GM21526 (cell line): ENCODE measurements around the gene SETX.
"Not testable (repeated sequence)": the region's sequence is repeated elsewhere in the genome, so short reads cannot be mapped to it uniquely, and the experiment has no call there.

Source experiments
- ATAC-seq: cut with Tn5 transposase; IDR thresholded peaks from one replicate; pipeline ENCODE4 v1.9.1; 2021; ENCODE audit warnings: moderate library complexity; ENCODE audit not compliant: unreplicated experiment, low FRiP score

SETX gene, protein sequence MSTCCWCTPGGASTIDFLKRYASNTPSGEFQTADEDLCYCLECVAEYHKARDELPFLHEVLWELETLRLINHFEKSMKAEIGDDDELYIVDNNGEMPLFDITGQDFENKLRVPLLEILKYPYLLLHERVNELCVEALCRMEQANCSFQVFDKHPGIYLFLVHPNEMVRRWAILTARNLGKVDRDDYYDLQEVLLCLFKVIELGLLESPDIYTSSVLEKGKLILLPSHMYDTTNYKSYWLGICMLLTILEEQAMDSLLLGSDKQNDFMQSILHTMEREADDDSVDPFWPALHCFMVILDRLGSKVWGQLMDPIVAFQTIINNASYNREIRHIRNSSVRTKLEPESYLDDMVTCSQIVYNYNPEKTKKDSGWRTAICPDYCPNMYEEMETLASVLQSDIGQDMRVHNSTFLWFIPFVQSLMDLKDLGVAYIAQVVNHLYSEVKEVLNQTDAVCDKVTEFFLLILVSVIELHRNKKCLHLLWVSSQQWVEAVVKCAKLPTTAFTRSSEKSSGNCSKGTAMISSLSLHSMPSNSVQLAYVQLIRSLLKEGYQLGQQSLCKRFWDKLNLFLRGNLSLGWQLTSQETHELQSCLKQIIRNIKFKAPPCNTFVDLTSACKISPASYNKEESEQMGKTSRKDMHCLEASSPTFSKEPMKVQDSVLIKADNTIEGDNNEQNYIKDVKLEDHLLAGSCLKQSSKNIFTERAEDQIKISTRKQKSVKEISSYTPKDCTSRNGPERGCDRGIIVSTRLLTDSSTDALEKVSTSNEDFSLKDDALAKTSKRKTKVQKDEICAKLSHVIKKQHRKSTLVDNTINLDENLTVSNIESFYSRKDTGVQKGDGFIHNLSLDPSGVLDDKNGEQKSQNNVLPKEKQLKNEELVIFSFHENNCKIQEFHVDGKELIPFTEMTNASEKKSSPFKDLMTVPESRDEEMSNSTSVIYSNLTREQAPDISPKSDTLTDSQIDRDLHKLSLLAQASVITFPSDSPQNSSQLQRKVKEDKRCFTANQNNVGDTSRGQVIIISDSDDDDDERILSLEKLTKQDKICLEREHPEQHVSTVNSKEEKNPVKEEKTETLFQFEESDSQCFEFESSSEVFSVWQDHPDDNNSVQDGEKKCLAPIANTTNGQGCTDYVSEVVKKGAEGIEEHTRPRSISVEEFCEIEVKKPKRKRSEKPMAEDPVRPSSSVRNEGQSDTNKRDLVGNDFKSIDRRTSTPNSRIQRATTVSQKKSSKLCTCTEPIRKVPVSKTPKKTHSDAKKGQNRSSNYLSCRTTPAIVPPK (N-terminal part only)

GRCh38 chr9:132354637-132355355, at the start of gene SETX:
TSS of gene SETX (minus strand) at chr9:132354986. CDS start at chr9:132349428, 5,558 bp downstream.
- ATAC-seq = peak; percentile 76

DNA sequence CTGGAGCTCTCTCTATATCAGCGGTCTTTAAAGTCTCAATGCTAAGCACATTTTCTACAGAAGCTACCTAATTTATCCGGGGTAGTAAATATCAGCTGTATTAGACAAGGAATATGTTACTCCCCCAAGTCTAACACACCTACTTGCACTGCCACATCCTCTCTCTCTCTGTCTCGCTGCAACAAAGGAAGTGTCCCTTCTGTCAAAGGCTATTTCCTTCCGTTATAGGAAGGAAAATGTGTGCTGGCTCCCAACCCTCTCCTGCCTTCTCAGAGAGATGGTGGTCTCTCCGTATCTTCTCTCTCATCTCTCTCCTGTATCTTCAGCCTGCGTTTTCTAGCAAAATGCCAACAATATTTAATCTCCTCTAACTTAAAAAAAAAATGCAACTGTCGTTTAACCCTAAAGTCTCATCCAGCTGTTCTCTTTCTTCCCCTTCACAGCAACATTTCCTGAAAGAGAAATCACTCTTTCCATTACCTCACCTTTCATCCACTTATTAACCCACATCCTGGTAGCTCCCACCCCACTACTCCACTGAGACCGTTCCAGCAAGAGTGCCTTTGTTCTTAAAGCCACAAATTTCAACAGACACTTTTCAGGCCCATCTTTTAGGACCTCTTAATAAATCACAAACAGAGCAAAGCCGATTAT, 49.6 kb upstream of the SETX start:
- no peak for ATAC-seq

GRCh38 chr9:132401824-132402223, 47.0 kb upstream of the SETX start:
- no peak for ATAC-seq

DNA sequence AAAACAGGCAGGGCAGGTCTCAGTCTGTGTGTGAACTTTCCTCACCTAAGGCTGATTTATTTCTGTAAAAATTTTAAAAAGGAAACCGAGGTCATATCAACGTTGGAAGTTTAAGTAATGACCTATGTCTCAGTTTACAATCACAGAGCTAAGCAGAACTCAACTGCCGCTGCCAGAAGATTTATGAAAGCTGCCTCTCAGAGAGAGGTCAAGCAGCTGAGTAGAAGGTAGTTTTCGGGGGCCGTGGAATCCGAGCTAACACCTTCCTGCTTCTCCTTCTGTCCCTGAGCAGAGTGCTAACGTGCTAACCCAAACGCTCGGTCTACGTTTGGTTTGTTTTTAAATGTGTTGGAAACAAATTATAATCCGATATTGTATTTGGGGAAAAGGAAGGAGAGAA, 40.8 kb upstream of the SETX start:
- no peak for ATAC-seq

DNA sequence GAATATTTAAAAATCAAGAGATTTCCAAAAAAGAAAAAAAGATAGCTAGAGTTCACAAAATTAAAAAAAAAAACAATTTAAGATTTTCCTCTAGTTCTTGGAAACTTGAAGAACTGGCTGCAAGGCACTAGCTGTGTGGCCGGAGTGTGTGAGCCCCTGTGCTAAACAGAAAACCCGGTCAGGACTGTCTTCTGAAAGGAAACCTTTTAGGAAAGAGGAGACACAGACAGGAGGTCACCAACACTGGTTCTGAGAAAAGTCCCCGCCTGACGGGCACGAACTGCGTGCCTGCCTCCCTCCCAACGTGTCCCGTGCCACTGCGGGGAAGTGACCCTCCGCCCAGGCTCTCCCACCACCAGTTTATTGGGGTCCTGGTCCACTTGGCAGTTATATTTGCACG, 36.7 kb upstream of the SETX start:
- no peak for ATAC-seq

DNA sequence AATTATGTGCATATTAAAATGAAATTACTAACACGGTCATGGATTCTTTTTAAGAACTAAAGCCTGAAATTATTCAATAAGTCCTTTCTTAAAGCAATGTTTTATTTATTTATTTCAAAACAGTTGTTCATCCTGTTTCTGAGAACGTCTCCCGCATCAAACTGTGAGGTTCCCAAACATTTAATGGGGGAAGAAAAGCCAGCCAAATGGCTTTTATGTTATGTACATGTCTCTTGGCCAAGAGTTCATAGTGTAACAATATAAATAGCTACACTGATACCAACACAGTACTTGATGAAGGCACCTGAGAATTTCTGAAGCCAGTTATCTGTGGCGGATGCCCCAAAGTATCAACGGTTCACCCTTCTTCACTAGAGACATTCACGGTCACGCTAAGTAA, 36.2 kb upstream of the SETX start:
- ATAC-seq = no peak

DNA sequence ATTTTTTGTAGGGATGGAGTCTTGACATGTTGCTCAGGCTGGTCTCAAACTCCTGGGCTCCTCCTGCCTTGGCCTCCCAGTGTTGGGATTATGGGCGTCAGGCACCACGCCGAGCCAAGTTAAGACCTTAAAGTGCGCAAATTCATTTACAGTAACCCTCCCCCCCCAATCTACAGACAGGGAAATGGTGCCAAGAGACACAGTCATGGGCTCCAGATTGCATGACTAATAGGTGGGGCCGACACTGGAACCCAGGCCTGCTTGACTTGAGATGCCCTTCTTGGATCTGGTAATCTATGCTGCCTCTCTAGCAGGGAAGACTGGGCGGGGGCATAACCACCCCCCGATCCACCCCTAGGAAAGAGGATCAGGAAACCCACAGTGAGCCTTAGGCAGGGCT, 32.3 kb upstream of the SETX start:
- ATAC-seq = no peak

GRCh38 chr9:132384376-132384775, 29.6 kb upstream of the SETX start:
- ATAC-seq = no peak

GRCh38 chr9:132383462-132383883, 28.7 kb upstream of the SETX start:
- ATAC-seq = no peak

- peak; percentile 66 for ATAC-seq
Measured at GRCh38 chr9:132381966-132382541, 27.3 kb upstream of the SETX start.

DNA sequence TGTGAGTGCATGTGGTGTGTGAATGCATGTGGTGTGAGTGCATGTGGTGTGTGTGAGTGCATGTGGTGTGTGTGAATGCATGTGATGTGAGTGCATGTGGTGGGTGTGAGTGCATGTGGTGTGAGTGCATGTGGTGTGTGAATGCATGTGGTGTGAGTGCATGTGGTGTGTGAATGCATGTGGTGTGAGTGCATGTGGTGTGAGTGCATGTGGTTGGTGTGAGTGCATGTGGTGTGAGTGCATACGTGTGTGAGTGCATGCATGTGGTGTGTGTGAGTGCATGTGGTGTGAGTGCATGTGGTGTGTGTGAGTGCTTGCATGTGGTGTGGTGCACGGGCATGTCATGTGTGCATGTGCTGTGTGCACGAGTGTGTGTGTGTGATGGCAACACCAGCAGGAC, 23.6 kb upstream of the SETX start:
- ATAC-seq = not testable (repeated sequence)

DNA sequence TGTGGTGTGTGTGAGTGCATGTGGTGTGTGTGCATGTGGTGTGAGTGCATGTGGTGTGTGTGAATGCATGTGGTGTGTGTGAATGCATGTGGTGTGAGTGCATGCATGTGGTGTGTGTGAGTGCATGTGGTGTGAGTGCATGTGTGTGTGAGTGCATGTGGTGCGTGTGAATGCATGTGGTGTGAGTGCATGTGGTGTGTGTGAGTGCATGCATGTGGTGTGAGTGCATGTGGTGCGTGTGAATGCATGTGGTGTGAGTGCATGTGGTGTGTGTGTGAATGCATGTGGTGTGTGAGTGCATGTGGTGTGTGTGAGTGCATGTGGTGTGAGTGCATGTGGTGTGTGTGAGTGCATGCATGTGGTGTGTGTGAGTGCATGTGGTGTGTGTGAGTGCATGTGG, 23.0 kb upstream of the SETX start:
- ATAC-seq = not testable (repeated sequence)

DNA sequence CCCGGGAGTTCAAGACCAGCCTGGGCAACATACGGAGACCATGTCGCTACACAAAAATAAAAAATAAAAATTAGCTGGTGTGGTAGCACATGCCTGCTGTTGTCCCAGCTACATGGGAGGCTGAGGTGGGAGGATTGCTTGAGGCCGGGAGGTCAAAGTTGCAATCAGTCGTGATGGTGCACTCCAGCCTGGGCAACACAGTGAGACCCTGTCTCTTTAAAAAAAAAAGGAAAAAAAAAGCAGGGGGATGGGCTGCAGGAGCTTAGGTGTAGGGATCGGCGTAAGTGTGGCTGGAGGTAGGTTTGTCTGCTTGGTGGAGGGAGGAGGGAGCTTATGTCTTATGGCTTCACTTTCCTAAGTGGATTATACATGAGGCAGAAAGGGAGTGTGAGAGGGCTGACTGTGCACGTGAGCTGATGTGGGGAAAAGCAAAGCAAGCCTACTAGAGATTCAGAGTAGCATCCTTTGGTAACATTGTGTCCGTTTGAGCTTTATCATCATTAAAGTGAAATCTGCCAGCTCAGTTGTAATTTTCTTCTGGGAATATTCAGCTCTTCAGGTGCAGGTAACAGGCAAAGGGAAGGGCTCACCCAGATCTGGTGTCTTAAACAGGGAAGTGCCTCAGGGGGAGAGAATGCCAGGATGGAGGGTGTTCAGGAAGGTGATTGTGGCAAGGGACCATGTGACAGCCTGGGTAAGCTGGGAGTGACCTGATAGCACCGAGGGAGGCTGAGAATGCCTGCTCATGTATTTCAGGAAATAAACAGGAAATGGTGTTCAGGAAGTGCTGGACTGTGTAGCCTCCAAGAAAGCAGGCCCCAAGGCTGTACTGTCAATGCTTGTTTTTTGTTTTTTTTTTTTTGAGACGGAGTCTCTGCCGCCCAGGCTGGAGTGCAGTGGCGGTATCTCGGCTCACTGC, 17.6 kb upstream of the SETX start:
- ATAC-seq = no peak

GRCh38 chr9:132370592-132370991, 15.8 kb upstream of the SETX start:
- no peak for ATAC-seq

DNA sequence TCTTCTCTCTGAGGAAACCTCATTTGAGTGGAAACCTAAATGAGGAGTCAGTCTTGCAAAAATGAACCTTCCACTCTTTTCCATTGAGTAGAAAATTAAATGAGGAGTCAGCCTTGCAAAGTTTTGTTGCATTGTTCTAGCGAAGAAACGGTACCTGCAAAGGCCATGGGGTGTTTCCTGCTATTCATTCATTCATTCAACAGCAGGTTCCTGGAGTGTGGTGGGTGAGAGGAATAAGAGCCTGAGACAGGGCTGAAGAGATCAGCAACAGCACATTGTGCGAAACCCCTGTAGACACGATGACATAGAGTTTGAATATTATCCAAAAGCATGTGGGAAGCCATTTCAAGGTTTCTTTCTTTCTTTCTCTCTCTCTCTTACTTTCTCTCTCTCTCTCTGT, 14.6 kb upstream of the SETX start:
- ATAC-seq = no peak

GRCh38 chr9:132367613-132368313, 13.0 kb upstream of the SETX start:
- ATAC-seq = no peak

- ATAC-seq = no peak
Measured at GRCh38 chr9:132366481-132366880, 11.7 kb upstream of the SETX start.

DNA sequence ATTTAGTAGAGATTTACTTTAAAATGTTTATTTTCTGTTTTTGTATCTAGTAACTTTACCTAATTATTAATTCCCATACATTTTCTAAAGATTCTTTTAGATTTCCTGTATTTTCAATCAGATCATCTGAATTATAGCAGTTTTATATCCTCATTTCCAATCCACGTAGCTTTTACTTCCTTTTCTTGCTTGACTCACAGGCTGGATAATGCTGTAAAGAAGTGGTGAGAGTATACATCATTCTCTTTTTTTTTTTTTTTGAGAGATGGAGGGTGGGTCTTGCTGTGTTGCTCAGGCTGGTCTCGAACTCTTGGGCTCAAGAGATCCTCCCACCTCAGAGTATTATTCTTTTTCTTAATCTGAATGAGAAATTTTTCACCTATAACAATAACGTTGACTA, 11.2 kb upstream of the SETX start:
- ATAC-seq = no peak
